ENCODE data around the gene C3orf18.
A peak's percentile ranks its signal among the peaks of the same experiment; 100 is the strongest.
"Not testable (repeated sequence)": the region's sequence is repeated elsewhere in the genome, so short reads cannot be mapped to it uniquely, and the experiment has no call there.

Gene C3orf18

DNA sequence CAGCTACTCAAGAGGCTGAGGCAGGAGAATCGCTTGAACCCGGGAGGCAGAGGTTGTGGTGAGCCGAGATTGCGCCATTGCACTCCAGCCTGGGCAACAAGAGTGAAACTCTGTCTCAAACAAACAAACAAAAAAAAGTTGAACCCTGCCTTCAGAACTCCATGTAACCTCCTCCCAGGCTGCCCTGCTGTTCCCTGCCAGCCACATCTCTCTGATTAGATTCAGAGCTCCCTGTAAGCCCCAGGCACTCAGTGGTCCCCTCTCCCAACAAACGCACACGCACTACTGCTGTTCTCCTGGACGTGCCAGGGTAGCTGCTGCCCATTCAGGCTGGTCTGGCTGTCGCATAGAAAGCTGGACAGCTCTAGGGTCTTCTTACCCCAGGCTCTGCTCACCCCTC is 54.6 kb downstream of the C3orf18 start:
- not testable (repeated sequence) for H3K4me3 Mint-ChIP-seq, ATAC-seq, H3K9me3 Mint-ChIP-seq, DNase-seq
- Mint-ChIP-seq H3K4me1 (peaks cover 16% of the 10 kb centered on the region), H3K27me3 (peaks cover 23% of the 10 kb centered on the region), H3K27ac (peak overlapping the region in 1 of 2 donors; percentile 62)

DNA sequence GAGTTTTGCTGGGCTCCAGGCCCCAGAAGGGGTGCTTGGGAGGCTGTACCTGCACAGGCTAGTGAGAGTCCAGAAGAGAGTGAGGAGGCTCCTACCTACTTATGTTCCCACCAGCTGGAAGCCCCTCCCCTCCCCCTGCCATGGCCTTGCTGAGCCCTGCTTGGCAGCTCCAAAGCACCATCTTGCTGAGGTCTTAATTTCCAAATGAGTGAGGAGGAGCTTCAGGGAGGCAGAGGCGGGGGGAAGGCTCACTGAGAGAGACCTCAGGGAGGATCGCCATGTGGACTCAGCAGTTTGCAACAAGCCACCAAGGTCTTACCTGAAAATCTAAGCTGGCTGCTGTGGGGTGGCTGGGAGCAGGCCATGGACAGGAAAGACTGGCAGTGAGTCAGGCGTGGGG is 55.4 kb downstream of the C3orf18 start:
- ATAC-seq (no peak), DNase-seq (no peak)
- Mint-ChIP-seq H3K9me3 (no peaks in the 10 kb centered on the region), H3K27ac (peak overlapping the region in 1 of 2 donors; percentile 12), H3K27me3 (peaks cover 23% of the 10 kb centered on the region), H3K4me3 (no peak overlapping the region), H3K4me1 (peaks cover 16% of the 10 kb centered on the region)

DNA sequence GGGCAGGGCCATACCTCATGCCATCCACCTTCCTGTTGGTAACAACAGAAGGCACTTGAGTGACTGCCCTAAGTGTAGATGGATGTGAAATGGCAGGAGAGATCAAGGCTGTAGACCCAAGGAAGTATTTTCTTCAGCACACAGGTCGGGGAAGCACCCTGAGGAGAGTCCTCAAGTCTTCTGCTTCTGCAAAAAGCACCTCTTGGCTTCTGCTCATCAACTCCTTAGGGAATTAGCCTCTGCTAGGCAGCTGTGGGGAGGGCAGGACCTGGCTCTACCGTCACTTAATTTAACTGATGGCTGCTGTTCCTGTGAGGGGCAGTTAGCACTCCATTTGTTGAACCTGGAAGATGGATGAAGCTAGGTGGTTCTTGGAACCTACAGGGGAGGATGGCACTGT is 57.2 kb downstream of the C3orf18 start:
- H3K4me1 Mint-ChIP-seq, result peaks cover 1% of the 10 kb centered on the region
- DNase-seq (no peak), ATAC-seq (no peak)
- H3K27me3 Mint-ChIP-seq, result peaks cover 11% of the 10 kb centered on the region
- H3K9me3 Mint-ChIP-seq, result no peaks in the 10 kb centered on the region
- no peak overlapping the region for H3K27ac Mint-ChIP-seq
- H3K4me3 Mint-ChIP-seq, result no peak overlapping the region

DNA sequence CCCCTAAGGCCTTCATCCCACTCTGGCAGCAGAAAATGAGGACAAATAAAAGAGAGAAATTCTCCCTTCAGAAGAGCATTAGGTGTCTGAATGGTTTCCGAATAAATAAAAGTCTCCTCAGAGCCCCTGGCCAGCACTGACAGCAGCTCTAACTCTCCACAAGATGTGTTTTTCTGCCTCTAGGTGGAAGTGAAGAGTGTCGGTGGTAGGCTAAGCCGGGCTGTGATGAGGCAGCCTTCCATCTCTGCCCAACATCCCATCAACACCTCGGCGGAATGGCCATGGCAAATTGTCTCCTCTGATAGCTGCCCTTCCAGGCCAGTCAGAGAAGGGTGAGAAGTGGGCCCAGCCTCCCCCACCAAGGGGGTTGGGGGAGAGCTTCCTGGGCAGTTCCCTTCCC is 57.8 kb downstream of the C3orf18 start:
- no peak overlapping the region for H3K4me3 Mint-ChIP-seq
- H3K27me3 Mint-ChIP-seq, result peaks cover 10% of the 10 kb centered on the region
- no peak for ATAC-seq
- H3K27ac Mint-ChIP-seq, result no peak overlapping the region
- DNase-seq, result no peak
- H3K4me1 Mint-ChIP-seq, result no peaks in the 10 kb centered on the region
- no peaks in the 10 kb centered on the region for H3K9me3 Mint-ChIP-seq

DNA sequence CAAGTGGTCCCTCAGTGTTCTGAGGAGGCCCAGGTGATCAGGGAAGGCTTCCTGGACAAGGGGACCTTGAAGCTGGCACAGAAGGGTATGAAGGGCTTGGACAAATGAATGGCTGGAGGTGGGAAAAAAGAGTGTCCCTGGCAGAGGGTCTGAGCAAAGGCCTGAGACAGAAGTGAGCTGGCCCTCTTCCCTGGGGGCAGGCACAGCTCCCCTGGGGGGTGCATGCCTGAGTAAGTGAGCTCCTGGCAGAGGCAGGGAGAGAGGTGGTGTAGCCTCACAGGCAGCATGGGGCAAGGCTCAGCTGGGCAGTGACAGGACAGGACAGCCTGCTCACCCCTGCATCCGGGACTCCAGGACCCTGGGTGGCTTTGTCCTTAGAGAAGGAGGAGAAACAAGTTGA is 58.7 kb downstream of the C3orf18 start:
- Mint-ChIP-seq H3K27me3 (peaks cover 14% of the 10 kb centered on the region), H3K9me3 (no peaks in the 10 kb centered on the region), H3K4me1 (no peaks in the 10 kb centered on the region), H3K27ac (no peak overlapping the region), H3K4me3 (no peak overlapping the region)
- no peak for ATAC-seq
- DNase-seq, result no peak

All from stimulated activated naive CD8-positive, alpha-beta T cell treated with anti-CD3 and anti-CD28 coated beads, Interleukin-15, amount 100 ng/mL, for 72 hours (primary cell).